OCI-LY1 (cell line): ENCODE measurements around the gene DYNC1I1.

ENCODE experiments used
- H2AFZ ChIP-seq: fragments of 200-600 bp; sonication (generic), shearing (Covaris generic); 2 replicates; pipeline ENCODE4 v1.6.0; 2014; ENCODE audit warnings: antibody characterized with exemption, mild to moderate bottlenecking, low read length
- H3F3A ChIP-seq: fragments of 200-600 bp; sonication (generic), shearing (Covaris generic); 2 replicates; pipeline ENCODE4 v1.6.0; 2014; ENCODE audit warnings: mild to moderate bottlenecking, antibody characterized with exemption, low read length, moderate library complexity; ENCODE audit not compliant: insufficient read depth
- H3K27ac ChIP-seq: fragments of 200-600 bp; sonication (generic); 2 replicates; pipeline ENCODE4 v1.5.1; 2014; ENCODE audit warnings: low read length, mixed run types, mild to moderate bottlenecking, low read depth; ENCODE audit not compliant: poor library complexity, severe bottlenecking
- H3K27me3 ChIP-seq: fragments of 200-600 bp; sonication (generic); 2 replicates; pipeline ENCODE4 v1.6.0; 2014; ENCODE audit warnings: antibody characterized with exemption, mild to moderate bottlenecking, low read length, moderate library complexity; ENCODE audit not compliant: insufficient read depth
- H3K36me3 ChIP-seq: fragments of 200-600 bp; sonication (generic); 2 replicates; pipeline ENCODE4 v1.6.1; 2014; ENCODE audit warnings: mild to moderate bottlenecking, antibody characterized with exemption, low read length, moderate library complexity, mixed read lengths; ENCODE audit not compliant: insufficient read depth
- H3K4me1 ChIP-seq: fragments of 200-600 bp; sonication (generic); 2 replicates; pipeline ENCODE4 v1.5.1; 2014; ENCODE audit warnings: mild to moderate bottlenecking, low read length, moderate library complexity; ENCODE audit not compliant: insufficient read depth, severe bottlenecking
- H3K4me2 ChIP-seq: fragments of 200-600 bp; sonication (generic), shearing (Covaris generic); 2 replicates; pipeline ENCODE4 v1.6.1; 2014; ENCODE audit warnings: low read length
- H3K4me3 ChIP-seq: fragments of 200-600 bp; sonication (generic); 2 replicates; pipeline ENCODE4 v1.5.1; 2014; ENCODE audit warnings: low read length, low read depth, mild to moderate bottlenecking, mixed read lengths; ENCODE audit not compliant: poor library complexity, severe bottlenecking
- H3K79me2 ChIP-seq: fragments of 200-600 bp; shearing (Covaris generic); 2 replicates; pipeline ENCODE4 v1.6.1; 2016; ENCODE audit warnings: mixed run types, low read length, mixed read lengths; ENCODE audit not compliant: insufficient read depth
- H3K9ac ChIP-seq: fragments of 200-600 bp; sonication (generic), shearing (Covaris generic); 2 replicates; pipeline ENCODE4 v1.6.1; 2014; ENCODE audit warnings: mild to moderate bottlenecking, low read length, mixed read lengths
- H3K9me2 ChIP-seq: fragments of 200-600 bp; sonication (generic), shearing (Covaris generic); 2 replicates; pipeline ENCODE4 v1.6.1; 2014; ENCODE audit warnings: low read depth, mild to moderate bottlenecking, low read length, mixed read lengths
- H3K9me3 ChIP-seq: fragments of 200-600 bp; shearing (Covaris generic); 2 replicates; pipeline ENCODE4 v1.6.1; 2014; ENCODE audit warnings: low read length, mixed read lengths
- H4K20me1 ChIP-seq: fragments of 200-600 bp; sonication (generic), shearing (Covaris generic); 2 replicates; pipeline ENCODE4 v1.6.0; 2016; ENCODE audit warnings: mild to moderate bottlenecking, low read length; ENCODE audit not compliant: insufficient read depth
- CTCF ChIP-seq: fragments of 200-600 bp; sonication (generic), shearing (Covaris generic); IDR thresholded peaks from 2 replicates; pipeline ENCODE4 v1.5.1; 2017; ENCODE audit warnings: mild to moderate bottlenecking, antibody characterized with exemption, low read length, moderate library complexity, mixed read lengths
- EZH2 ChIP-seq: fragments of 200-600 bp; sonication (generic), shearing (Covaris generic); IDR thresholded peaks from 2 replicates; pipeline ENCODE4 v1.8.0; 2017; ENCODE audit warnings: borderline replicate concordance, mixed run types, mild to moderate bottlenecking, antibody characterized with exemption, low read length, moderate library complexity, mixed read lengths

Gene DYNC1I1

DNA sequence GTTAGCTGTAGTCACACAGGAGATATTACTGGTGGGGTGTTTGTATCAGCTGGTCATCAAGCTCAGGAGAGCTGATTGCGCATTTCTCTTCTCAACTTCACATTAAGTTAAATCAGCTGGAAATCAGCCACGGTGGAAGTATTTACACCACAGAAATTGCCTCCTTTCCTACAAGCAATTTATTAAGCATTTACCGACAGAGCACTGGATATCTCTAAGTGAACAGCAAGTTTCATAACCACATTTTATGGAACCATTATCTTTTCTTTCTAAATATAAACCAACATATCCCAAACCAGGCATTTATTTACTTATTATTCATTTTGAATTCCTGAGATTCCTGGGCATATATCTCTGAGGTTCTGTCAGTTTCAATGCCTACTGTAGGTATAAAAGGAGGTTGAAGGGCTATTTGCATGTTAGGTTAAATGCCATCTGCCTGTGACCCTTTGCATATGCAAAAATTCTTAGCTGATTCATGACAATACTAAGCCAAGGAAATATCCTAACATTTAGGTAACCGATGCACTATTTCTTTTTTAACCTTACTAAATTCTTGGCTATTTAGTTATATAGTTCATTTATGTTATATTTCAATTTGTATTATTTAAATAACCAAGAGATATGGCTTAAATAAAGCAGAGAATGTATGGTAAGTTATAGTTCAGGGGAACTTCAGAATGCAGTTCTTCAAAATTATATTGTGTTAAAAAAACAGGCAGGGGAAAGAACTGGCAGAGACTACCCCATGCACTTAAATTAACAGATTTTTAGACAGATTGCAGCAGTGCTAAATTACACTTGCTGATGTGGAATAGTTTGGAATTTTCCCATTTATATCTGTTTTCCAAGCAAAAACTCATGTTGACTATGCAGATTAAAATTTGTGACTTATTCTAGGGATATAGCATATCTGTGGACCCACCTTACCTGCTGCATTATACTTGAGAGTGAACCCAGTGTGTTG, 56.8 kb downstream of the DYNC1I1 start:
- Histone ChIP-seq H3K27ac (no peak overlapping the region), H4K20me1 (no peaks in the 10 kb centered on the region), H3K9ac (no peak overlapping the region), H3K36me3 (no peaks in the 10 kb centered on the region), H3K4me1 (no peaks in the 10 kb centered on the region), H3K4me2 (no peak overlapping the region), H3F3A (no peaks in the 10 kb centered on the region), H2AFZ (no peak overlapping the region), H3K9me3 (no peaks in the 10 kb centered on the region), H3K27me3 (no peaks in the 10 kb centered on the region), H3K4me3 (no peak overlapping the region), H3K9me2 (no peaks in the 10 kb centered on the region), H3K79me2 (no peaks in the 10 kb centered on the region)
- no peak for TF ChIP-seq EZH2
- no peak for TF ChIP-seq CTCF

GRCh38 chr7:95840953-95841950, 68.9 kb downstream of the DYNC1I1 start:
- Histone ChIP-seq H3K4me3 (no peak overlapping the region), H3K36me3 (no peaks in the 10 kb centered on the region), H3K9ac (no peak overlapping the region), H3K27me3 (no peaks in the 10 kb centered on the region), H4K20me1 (no peaks in the 10 kb centered on the region), H3K27ac (no peak overlapping the region), H3K4me1 (peaks cover 25% of the 10 kb centered on the region), H3K9me3 (no peaks in the 10 kb centered on the region), H3F3A (no peaks in the 10 kb centered on the region), H2AFZ (no peak overlapping the region), H3K9me2 (no peaks in the 10 kb centered on the region), H3K4me2 (no peak overlapping the region; the same call in 1 of the 2 replicates), H3K79me2 (no peaks in the 10 kb centered on the region)
- TF ChIP-seq CTCF: peak; percentile 69
- TF ChIP-seq EZH2: no peak

DNA sequence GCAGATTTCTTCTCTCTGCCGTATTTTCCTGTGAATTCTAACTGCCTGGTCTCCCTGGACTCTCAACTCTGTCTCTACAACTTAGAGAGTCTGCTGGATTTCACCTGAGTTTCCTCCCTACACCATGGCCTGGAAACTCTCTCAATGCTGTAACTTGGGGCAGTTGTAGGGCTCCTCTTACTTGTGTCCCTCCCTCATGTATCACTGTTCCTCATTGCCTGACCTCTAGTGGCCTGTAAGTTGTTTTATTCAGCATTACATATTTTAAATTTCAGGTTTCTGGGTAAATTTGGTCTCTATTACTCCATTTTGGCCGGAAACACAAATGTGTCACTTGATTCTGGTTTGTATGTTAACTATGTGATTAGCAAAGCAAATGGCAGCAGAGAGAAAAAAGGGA, 70.9 kb downstream of the DYNC1I1 start:
- H2AFZ ChIP-seq: no peak overlapping the region
- H4K20me1 ChIP-seq: no peaks in the 10 kb centered on the region
- H3K9me3 ChIP-seq: no peaks in the 10 kb centered on the region
- H3K4me1 ChIP-seq: peaks cover 25% of the 10 kb centered on the region
- H3K4me2 ChIP-seq: no peak overlapping the region
- H3K36me3 ChIP-seq: no peaks in the 10 kb centered on the region
- no peak overlapping the region for H3K27ac ChIP-seq
- TF ChIP-seq CTCF (peak; percentile 48; the same call in 1 of the 2 replicates), EZH2 (no peak)
- no peaks in the 10 kb centered on the region for H3K79me2 ChIP-seq
- H3K9me2 ChIP-seq: no peaks in the 10 kb centered on the region
- no peak overlapping the region; the same call in 1 of the 2 replicates for H3K9ac ChIP-seq
- H3F3A ChIP-seq: no peaks in the 10 kb centered on the region
- H3K4me3 ChIP-seq: no peak overlapping the region
- no peaks in the 10 kb centered on the region for H3K27me3 ChIP-seq
